G401 (cell line): ENCODE results near the gene DHCR7. TPM values are rescaled to one million over a fixed set of nuclear protein-coding genes. Genes with fewer than 3 reads are reported as not detected.
A peak's percentile ranks its signal among the peaks of the same experiment; 100 is the strongest.

Source experiments
- DNase-seq: peaks from one replicate; pipeline ENCODE4 v3.0.0-alpha.2; 2015; ENCODE audit warnings: low spot score
- in situ Hi-C: cut with HindIII; loops from 2 replicates; pipeline ENCODE4 v1.10.0; 2016; ENCODE audit warnings: low sequenced_read_pairs, mixed read lengths
- total RNA-seq: library from RNA; depleted of rRNA; stranded (reverse); fragments of >200 nt; shearing (Covaris generic); gene quantifications from 2 replicates; pipeline ENCODE4 v1.2.3, GENCODE V29; 2014

Gene DHCR7
- total RNA-seq, 1 experiment from 2014 or later = 71.8 TPM

GRCh38 chr11:71459767-71460320 is 11.7 kb upstream of the DHCR7 start:
- in situ Hi-C loops = no loop called here
- no peak for DNase-seq

DNA sequence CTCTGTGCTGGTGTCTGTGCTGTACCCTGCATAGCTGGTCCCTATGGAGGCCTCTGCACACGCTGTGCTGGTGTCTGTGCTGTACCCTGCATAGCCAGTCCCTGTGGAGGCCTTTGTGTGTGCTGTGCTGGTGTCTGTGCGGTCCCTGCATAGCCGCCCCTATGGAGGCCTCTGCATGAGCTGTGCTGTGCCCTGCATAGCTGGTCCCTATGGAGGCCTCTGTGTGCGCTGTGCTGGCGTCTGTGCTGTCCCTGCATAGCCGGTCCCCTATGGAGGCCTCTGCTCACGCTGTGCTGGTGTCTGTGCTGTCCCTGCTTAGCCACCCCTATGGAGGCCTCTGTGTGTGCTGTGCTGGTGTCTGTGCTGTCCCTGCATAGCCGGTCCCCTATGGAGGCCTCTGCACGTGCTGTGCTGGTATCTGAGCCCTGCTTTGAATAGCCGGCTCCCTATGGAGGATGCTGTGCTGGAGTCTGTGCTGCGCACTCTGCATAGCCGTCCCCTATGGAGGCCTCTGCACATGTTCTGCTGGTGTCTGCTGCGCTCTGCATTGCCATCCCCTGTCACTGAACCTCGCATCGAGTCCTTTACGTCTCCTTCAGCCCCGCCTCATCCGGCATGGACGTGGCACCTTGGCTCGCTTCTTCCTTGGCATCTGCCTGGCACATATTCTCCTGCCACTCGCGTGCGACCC is 11.0 kb upstream of the DHCR7 start:
- in situ Hi-C loops = no loop called here
- DNase-seq = no peak

DNA sequence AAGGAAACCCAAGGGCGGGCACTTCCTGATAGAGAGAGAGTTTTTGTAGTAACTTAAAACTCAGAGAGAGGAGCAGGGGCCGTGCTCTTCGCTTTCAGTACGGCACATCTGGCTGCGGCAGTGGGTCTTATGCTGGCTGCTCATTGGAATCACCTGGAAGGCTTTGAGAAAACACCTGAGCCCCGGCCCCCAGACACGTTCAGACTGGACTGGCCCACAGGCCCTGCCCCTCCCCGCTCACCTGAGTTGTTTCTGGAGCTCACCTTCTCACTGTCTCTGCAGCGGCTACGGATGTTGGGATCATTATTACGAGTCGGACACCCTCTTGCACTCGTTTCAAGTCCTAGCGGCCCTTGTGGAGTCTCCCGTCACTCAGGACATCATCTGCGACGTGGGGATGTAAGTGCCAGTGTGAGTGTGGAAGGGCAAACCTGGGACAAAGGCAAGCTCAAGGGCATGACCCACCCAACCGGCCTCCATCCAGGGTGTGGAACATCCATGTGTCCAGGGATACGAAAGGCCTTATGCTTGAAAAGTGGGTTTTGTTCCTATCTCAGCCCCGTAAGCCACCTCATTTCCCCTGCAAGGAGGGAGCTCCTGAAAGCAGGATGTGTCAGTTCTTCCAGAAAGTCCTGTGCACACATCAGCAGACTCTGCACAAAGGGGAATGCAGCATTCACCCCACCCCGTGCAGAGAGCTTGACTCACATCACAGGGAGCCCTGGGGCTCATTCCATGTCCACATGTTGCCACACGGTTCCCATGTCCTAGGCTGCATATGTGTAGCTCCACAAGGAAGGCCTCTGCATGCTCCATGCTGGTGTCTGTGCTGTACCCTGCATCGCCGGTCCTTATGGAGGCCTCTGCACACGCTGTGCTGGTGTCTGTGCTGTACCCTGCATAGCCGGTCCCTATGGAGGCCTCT is 10.2 kb upstream of the DHCR7 start:
- in situ Hi-C loops = no loop called here
- DNase-seq = no peak

DNA sequence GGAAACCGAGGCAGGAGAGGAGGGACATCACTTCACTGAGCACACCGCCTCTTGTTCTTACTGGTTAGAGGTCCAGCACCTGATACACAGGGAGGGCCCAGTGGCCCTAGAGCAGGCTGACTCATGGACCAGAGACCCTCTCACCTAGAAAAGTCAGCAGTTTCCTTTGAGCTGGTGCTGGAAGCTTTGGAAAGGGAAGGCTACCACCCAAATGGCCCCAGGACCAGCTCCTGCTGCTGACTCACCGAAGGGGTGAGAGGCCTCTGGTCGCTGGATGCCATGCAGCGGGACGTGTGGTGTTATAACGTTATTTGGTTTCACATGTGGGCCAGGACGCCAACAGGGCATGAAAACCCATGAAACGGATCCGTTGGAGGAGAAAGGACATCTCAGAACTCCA is 8.6 kb upstream of the DHCR7 start:
- no peak for DNase-seq
- in situ Hi-C loops = no loop called here

DNA sequence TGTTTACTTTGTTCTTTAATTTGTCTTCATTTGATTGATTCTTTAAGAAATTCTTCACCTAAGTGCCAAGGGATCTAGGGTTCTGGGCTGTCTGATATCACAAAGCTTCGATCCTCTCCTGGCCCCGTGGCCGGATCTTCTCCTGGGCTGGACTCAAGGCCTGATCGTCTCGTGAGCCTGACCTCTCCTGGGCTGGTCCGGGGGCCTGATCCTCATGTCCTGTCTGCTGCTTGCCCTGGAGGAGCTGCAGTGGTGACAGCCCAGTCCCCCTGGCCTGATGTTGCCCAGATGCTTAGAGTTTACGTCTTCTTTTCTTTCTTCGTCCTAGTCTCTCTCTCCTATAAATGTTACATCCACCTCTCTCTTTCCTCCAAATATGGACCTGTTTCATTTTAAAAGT is 8.1 kb upstream of the DHCR7 start:
- in situ Hi-C loops = no loop called here
- DNase-seq = no peak

DNA sequence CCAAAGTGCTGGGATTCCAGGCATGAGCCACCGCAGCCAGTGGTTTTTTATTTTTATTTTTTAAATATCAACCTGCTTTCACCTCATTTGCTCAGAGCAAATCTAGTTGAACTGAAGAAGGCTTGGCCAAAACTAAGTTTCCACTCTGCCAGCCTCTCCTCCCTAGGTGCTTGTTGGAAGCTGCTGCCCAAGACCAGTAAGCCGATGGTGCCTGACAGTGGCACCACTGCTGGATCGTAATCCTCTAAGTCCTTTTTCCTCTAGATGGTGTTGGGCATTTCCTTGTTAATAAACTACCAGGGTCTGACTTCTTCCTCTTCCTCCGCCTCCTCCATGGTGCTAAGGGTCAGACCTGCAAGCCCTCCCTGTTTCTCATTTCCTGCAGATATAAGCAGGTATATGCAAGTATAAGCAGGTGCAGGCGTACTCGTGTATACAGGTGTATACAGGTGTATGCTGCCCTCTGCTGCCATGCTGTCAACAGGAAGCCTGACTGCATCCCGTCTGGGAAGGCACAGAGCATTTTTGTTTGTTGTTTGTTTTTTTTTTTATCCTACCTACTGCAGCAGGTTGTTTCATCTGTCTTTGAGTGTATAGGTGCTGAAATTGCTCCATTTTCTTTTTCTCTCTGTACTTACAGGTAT is 6.4 kb upstream of the DHCR7 start:
- in situ Hi-C loops = no loop called here

DNA sequence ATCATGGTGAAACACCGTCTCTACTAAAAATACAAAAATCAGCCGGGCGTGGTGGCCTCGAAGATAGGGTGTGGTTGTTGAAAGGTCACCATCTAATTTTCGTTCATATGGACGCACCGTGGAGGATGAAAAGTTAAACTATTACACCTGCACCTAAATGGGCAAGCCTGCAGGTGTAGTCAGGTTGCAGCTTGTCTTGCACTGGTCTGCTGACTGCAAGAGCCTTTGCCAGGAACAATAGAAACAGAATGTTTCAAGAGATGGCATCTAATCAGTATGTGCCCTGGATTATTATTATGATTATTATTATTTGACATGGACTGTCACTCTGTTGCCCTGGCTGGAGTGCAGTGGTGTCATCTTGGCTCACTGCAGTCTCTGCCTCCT is 5.7 kb upstream of the DHCR7 start:
- in situ Hi-C loops = no loop called here
- DNase-seq = no peak

More for the DNA sequence above, 6.4 kb upstream of the DHCR7 start:
- no peak for DNase-seq

- in situ Hi-C loops = no loop called here
- peak; percentile 96 for DNase-seq
These were observed 5.1 kb upstream of the DHCR7 start, which contains the start of gene NADSYN1 for GRCh38 chr11:71453037-71453917. NADSYN1 (plus strand) TSS chr11:71453203; CDS start chr11:71453297, 94 bp downstream.

DNA sequence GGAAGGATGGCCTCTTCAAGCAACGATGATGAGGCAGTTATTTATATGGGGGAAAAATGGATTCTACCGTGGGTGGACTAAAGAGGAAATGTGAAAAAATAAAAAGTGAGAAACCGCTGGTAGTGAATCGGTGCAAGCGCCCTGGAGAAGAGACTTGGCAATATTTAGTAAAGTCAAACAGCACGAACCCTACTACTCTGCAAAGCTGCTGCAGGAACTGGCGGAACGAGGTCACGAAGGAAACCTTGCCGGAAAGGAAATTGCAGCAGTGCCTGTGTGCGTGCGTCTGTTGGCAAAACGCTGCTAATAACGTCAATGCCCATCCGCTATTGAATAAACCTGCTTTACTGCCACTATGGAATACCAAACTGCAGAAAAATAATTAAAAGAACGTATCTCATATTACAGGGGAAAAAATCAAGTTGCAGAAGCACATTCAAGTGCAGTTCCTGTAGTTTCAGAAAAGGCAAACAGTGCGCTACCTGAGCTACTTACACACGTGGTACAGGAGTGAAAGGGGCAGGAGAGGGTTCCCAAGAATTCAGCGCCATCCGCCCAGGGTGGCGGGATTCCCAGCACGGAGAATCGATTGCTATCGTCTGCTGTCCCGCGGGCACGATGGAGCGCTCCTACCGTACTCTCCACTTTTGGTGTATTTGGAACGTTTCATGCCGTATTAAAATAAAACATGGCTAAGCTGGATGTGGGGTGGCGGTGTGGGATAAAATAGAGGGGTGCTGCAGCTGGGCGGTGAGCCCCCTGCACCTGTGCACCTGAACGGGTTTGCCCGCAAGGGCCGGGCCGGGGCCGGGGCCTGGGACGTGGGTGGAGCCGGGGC is 4.2 kb upstream of the DHCR7 start:
- in situ Hi-C loops = no loop called here
- DNase-seq = peak; percentile 76

GRCh38 chr11:71451596-71452198 is 3.5 kb upstream of the DHCR7 start:
- in situ Hi-C loops = no loop called here
- DNase-seq = peak; percentile 80

GRCh38 chr11:71450939-71451338 is 2.7 kb upstream of the DHCR7 start:
- DNase-seq = no peak
- in situ Hi-C loops = no loop called here

GRCh38 chr11:71450507-71450906 is 2.3 kb upstream of the DHCR7 start:
- in situ Hi-C loops = no loop called here
- DNase-seq = no peak

- in situ Hi-C loops = no loop called here
- DNase-seq = peak; percentile 18
These were observed 1.4 kb upstream of the DHCR7 start for GRCh38 chr11:71449596-71449995.

- in situ Hi-C loops = no loop called here
- DNase-seq = peak; percentile 53
These were observed 369 bp downstream of the DHCR7 start for GRCh38 chr11:71447791-71448256.

- no peak for DNase-seq
- in situ Hi-C loops = no loop called here
These were observed 1.1 kb downstream of the DHCR7 start for GRCh38 chr11:71446942-71447688.

DNA sequence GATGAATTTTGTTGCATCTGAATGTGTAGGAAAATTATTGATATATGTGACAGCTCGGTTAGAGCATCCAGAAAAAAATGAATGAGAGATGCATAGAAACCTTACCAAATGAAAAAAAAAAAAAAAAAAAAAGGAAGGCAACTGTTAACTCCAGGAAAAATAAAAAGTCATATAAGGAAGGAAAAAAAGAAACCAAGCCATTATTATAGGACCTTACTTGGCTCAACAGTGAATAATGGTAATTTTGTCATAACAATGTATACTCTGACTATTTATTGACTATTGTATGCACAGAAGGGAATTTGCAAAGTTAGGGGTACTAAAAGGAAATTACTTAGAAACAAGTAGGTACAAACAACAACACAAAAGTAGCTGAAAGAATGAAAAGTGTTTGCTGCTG is 2.0 kb downstream of the DHCR7 start:
- no peak for DNase-seq
- in situ Hi-C loops = no loop called here

DNA sequence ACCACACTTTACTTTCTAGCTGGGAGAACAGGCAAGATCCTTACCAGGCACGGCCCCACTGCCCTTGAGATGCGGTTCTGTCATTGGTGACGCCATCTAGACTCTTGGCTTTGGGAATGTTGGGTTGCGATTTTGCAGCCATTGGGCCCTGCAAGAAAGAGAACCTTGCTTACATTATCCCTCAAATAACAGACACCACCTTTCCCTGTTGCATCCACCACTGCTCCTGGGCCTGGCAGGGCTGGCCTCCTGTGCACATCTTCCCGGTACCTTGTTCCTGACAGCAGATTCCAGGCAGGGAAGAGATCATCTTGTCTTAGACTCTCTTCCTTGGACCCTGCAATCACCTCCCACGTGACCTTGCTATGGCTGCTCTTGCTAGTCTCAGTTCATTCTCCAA is 3.4 kb downstream of the DHCR7 start:
- in situ Hi-C loops = no loop called here

More for the DNA sequence above, 3.4 kb downstream of the DHCR7 start:
- DNase-seq = no peak
